ENCODE data around the gene SORBS1. TPM values are rescaled to one million over a fixed set of nuclear protein-coding genes. Genes with fewer than 3 reads are reported as not detected.

SORBS1 gene
- total RNA-seq, 1 experiment from 2014 or later: 4.1 TPM

GRCh38 chr10:95560278-95561176 is 644 bp downstream of the SORBS1 start:
- DNase-seq: peak; percentile 19
- Histone ChIP-seq H3K4me1 (ENCODE audit: insufficient read depth, low read length) (no peaks in the 10 kb centered on the region), H3K36me3 (ENCODE audit: low read depth, low read length) (no peaks in the 10 kb centered on the region), H3K9me2 (replicated peaks; ENCODE audit: low read length) (no peaks in the 10 kb centered on the region), H3K27ac (ENCODE audit: low read length) (no peak overlapping the region), H3K27me3 (ENCODE audit: low read length) (no peaks in the 10 kb centered on the region), H3F3A (ENCODE audit: low read length, unreplicated experiment) (no peaks in the 10 kb centered on the region), H3K9me3 (ENCODE audit: low read length) (no peaks in the 10 kb centered on the region), H3K79me2 (ENCODE audit: low read length) (no peaks in the 10 kb centered on the region), H3K4me2 (ENCODE audit: low read length) (peak overlapping the region; percentile 95), H3K4me3 (ENCODE audit: low read length) (peak overlapping the region; percentile 93), H3K9ac (ENCODE audit: low read length) (peak overlapping the region; percentile 56; the same call in 1 of the 2 replicates), H4K20me1 (ENCODE audit: low read length) (no peaks in the 10 kb centered on the region), H2AFZ (ENCODE audit: low read length) (peak overlapping the region; percentile 90)
- ChIA-PET CTCF (no interaction called here), POLR2A (ENCODE audit: unreplicated experiment) (no interaction called here)
- TSS peak; percentile 59 for BruUV-seq (replicated peaks)
- no peak for TF ChIP-seq EZH2 (IDR thresholded peaks at IDR 0.05; ENCODE audit: low read length, unreplicated experiment)
- no peak for TF ChIP-seq EZH2phosphoT487 (IDR thresholded peaks at IDR 0.05; ENCODE audit: borderline replicate concordance, low read length)
- TF ChIP-seq, protein P1, sequence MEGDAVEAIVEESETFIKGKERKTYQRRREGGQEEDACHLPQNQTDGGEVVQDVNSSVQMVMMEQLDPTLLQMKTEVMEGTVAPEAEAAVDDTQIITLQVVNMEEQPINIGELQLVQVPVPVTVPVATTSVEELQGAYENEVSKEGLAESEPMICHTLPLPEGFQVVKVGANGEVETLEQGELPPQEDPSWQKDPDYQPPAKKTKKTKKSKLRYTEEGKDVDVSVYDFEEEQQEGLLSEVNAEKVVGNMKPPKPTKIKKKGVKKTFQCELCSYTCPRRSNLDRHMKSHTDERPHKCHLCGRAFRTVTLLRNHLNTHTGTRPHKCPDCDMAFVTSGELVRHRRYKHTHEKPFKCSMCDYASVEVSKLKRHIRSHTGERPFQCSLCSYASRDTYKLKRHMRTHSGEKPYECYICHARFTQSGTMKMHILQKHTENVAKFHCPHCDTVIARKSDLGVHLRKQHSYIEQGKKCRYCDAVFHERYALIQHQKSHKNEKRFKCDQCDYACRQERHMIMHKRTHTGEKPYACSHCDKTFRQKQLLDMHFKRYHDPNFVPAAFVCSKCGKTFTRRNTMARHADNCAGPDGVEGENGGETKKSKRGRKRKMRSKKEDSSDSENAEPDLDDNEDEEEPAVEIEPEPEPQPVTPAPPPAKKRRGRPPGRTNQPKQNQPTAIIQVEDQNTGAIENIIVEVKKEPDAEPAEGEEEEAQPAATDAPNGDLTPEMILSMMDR (conservative IDR thresholded peaks at IDR 0.05; ENCODE audit: low read depth, low read length): no peak
- ATAC-seq: peak; percentile 39
- intact Hi-C loops (cut with micrococcal nuclease): loop anchor here (2.0 kb wide), 1 partner anchor 40 kb away; no protein-coding TSS in a partner anchor

GRCh38 chr10:95559896-95560277 is 1.3 kb downstream of the SORBS1 start:
- no peak overlapping the region for H2AFZ ChIP-seq (ENCODE audit: low read length)
- H3K9me3 ChIP-seq (ENCODE audit: low read length): no peaks in the 10 kb centered on the region
- H3K4me3 ChIP-seq (ENCODE audit: low read length): peak overlapping the region; percentile 93
- H3K27ac ChIP-seq (ENCODE audit: low read length): no peak overlapping the region
- no peaks in the 10 kb centered on the region for H3K4me1 ChIP-seq (ENCODE audit: insufficient read depth, low read length)
- intact Hi-C loops (cut with micrococcal nuclease): loop anchor here (2.0 kb wide), 1 partner anchor 41 kb away; no protein-coding TSS in a partner anchor
- no peaks in the 10 kb centered on the region for H3K36me3 ChIP-seq (ENCODE audit: low read depth, low read length)
- TF ChIP-seq, protein P1 (conservative IDR thresholded peaks at IDR 0.05; ENCODE audit: low read depth, low read length): no peak
- TF ChIP-seq EZH2 (IDR thresholded peaks at IDR 0.05; ENCODE audit: low read length, unreplicated experiment) (no peak), EZH2phosphoT487 (IDR thresholded peaks at IDR 0.05; ENCODE audit: borderline replicate concordance, low read length) (no peak)
- peak overlapping the region; percentile 95 for H3K4me2 ChIP-seq (ENCODE audit: low read length)
- H4K20me1 ChIP-seq (ENCODE audit: low read length): no peaks in the 10 kb centered on the region
- ATAC-seq: no peak
- H3K27me3 ChIP-seq (ENCODE audit: low read length): no peaks in the 10 kb centered on the region
- H3K79me2 ChIP-seq (ENCODE audit: low read length): no peaks in the 10 kb centered on the region
- no peaks in the 10 kb centered on the region for H3K9me2 ChIP-seq (replicated peaks; ENCODE audit: low read length)
- no peak for DNase-seq
- ChIA-PET POLR2A (ENCODE audit: unreplicated experiment) (no interaction called here), CTCF (no interaction called here)
- H3K9ac ChIP-seq (ENCODE audit: low read length): no peak overlapping the region
- H3F3A ChIP-seq (ENCODE audit: low read length, unreplicated experiment): no peaks in the 10 kb centered on the region
- BruUV-seq (replicated peaks): no TSS peak

- no peak overlapping the region for H3K4me2 ChIP-seq (ENCODE audit: low read length)
- H4K20me1 ChIP-seq (ENCODE audit: low read length): no peaks in the 10 kb centered on the region
- DNase-seq: no peak
- no peak overlapping the region for H3K4me3 ChIP-seq (ENCODE audit: low read length)
- H3K27me3 ChIP-seq (ENCODE audit: low read length): no peaks in the 10 kb centered on the region
- no peak overlapping the region for H3K9ac ChIP-seq (ENCODE audit: low read length)
- H3K9me2 ChIP-seq (replicated peaks; ENCODE audit: low read length): no peaks in the 10 kb centered on the region
- ChIA-PET POLR2A (ENCODE audit: unreplicated experiment) (no interaction called here), CTCF (no interaction called here)
- no peaks in the 10 kb centered on the region for H3K79me2 ChIP-seq (ENCODE audit: low read length)
- TSS peak; percentile 24 for BruUV-seq (replicated peaks)
- intact Hi-C loops (cut with micrococcal nuclease): no loop called here
- no peaks in the 10 kb centered on the region for H3K4me1 ChIP-seq (ENCODE audit: insufficient read depth, low read length)
- TF ChIP-seq, protein P1 (conservative IDR thresholded peaks at IDR 0.05; ENCODE audit: low read depth, low read length): no peak
- TF ChIP-seq EZH2 (IDR thresholded peaks at IDR 0.05; ENCODE audit: low read length, unreplicated experiment): no peak
- TF ChIP-seq EZH2phosphoT487 (IDR thresholded peaks at IDR 0.05; ENCODE audit: borderline replicate concordance, low read length): no peak
- no peak overlapping the region for H3K27ac ChIP-seq (ENCODE audit: low read length)
- H3K9me3 ChIP-seq (ENCODE audit: low read length): no peaks in the 10 kb centered on the region
- H3F3A ChIP-seq (ENCODE audit: low read length, unreplicated experiment): no peaks in the 10 kb centered on the region
- ATAC-seq: no peak
- no peak overlapping the region for H2AFZ ChIP-seq (ENCODE audit: low read length)
- H3K36me3 ChIP-seq (ENCODE audit: low read depth, low read length): no peaks in the 10 kb centered on the region
Observed at GRCh38 chr10:95559471-95559870, 1.7 kb downstream of the SORBS1 start.
